GM12864 (cell line): ENCODE results near the gene PLAC1.

Experiments
- DNase-seq: peaks from one replicate; pipeline ENCODE4 v3.0.0-alpha.2; 2011; ENCODE audit warnings: low read depth
- H3K4me3 ChIP-seq: 2 replicates; pipeline ENCODE4 v1.5.1; 2011; ENCODE audit warnings: mild to moderate bottlenecking, low read depth, low read length, control low read depth
- CTCF ChIP-seq: IDR thresholded peaks from 2 replicates; pipeline ENCODE4 v1.5.1; 2011; ENCODE audit warnings: low read depth, mild to moderate bottlenecking, moderate library complexity, low read length, control low read depth, inconsistent platforms; ENCODE audit errors: missing control alignments

Gene PLAC1

DNA sequence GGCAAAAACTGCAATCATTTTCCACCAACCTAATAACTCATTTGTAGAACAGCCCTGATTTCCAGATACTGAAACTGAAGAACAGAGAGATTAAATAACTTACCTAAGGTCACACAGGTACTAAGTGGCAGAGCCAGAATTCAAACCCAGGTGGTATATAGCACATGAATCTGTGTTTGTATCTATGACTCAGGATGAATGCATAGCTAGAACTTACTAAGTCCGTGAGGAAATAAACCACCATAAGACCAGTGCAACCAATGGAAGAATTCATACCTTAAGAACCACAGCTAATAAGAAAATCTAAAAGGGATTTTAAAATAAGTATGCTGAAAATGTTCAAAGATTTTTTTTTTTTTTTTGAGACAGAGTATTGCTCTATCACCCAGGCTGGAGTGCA, 1.5 kb upstream of the PLAC1 start:
- no peak overlapping the region for H3K4me3 ChIP-seq
- no peak for DNase-seq
- no peak for TF ChIP-seq CTCF

- no peak overlapping the region for H3K4me3 ChIP-seq
- no peak for DNase-seq
- no peak for TF ChIP-seq CTCF
Observed at GRCh38 chrX:134658760-134659023, 421 bp upstream of the PLAC1 start.

GRCh38 chrX:134654398-134655012, 3.8 kb downstream of the PLAC1 start:
- no peak for TF ChIP-seq CTCF
- DNase-seq: no peak
- no peak overlapping the region for H3K4me3 ChIP-seq

GRCh38 chrX:134653835-134654234, 4.4 kb downstream of the PLAC1 start:
- H3K4me3 ChIP-seq: no peak overlapping the region
- DNase-seq: no peak
- no peak for TF ChIP-seq CTCF

GRCh38 chrX:134650701-134651100, 7.6 kb downstream of the PLAC1 start:
- TF ChIP-seq CTCF: no peak
- H3K4me3 ChIP-seq: no peak overlapping the region
- DNase-seq: no peak

DNA sequence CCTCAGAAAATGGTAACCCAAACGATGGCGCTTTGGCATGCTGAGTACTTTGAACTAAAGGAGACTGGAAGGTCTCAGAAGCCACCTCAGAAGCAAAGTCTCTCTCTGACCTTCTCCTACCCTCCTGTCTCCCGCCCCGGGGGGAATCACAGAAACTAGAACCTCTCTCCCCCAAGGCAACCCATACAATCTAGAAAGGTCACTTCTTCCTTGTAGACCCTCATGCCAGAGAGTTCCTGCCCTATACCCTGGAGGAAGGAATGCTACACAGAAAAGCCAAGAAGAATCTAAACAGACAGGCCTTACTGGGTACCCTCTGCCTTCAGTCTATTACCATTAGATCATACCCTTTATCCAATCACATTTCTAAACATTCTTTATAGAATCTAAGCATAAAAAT, 8.5 kb downstream of the PLAC1 start:
- no peak for DNase-seq
- no peak for TF ChIP-seq CTCF
- H3K4me3 ChIP-seq: no peak overlapping the region

- no peak for DNase-seq
- no peak for TF ChIP-seq CTCF
- H3K4me3 ChIP-seq: no peak overlapping the region
Observed at GRCh38 chrX:134647477-134647877, 10.8 kb downstream of the PLAC1 start.
